Natural killer cell (primary cell): ENCODE results near the gene LCN9. TPM values are rescaled to one million over a fixed set of nuclear protein-coding genes. Genes with fewer than 3 reads are reported as not detected.

ENCODE experiments used
- ATAC-seq, 3 donors: fragments of 150-1000 bp in 2 of 3; fragments of 200-7000 bp in 1 of 3; cut with Tn5 transposase; 1 replicate in 1 of 3; 2 replicates in 2 of 3; pipeline ENCODE4 v1.10.0; 2021; ENCODE audit warnings: mild to moderate bottlenecking in 2 of 3, moderate library complexity in 2 of 3
- DNase-seq, 2 donors: peaks; one replicate each; pipeline versions ENCODE4 v3.0.0 to v3.0.0-alpha.2; 2013 to 2021; ENCODE audit warnings: mixed read lengths in 1 of 2
- H3K27ac ChIP-seq: one replicate; pipeline ENCODE4 v1.5.1; 2013; ENCODE audit warnings: mild to moderate bottlenecking, low read length
- H3K27me3 ChIP-seq: one replicate; pipeline ENCODE4 v1.6.1; 2013; ENCODE audit warnings: low read length; ENCODE audit not compliant: control insufficient read depth, insufficient read depth
- H3K36me3 ChIP-seq: one replicate; pipeline ENCODE4 v1.6.1; 2013; ENCODE audit warnings: low read length; ENCODE audit not compliant: control insufficient read depth, insufficient read depth
- H3K4me1 ChIP-seq: one replicate; pipeline ENCODE4 v1.6.1; 2013; ENCODE audit warnings: low read length; ENCODE audit not compliant: control insufficient read depth, insufficient read depth
- H3K4me3 ChIP-seq: one replicate; pipeline ENCODE4 v1.5.1; 2013; ENCODE audit warnings: low read length
- H3K9me3 ChIP-seq: one replicate; pipeline ENCODE4 v1.6.1; 2013; ENCODE audit warnings: low read length; ENCODE audit not compliant: control insufficient read depth, insufficient read depth
- H3K27ac Mint-ChIP-seq, 2 donors: one replicate each; pipeline ENCODE4 v1.8.0; 2022; ENCODE audit warnings: mild to moderate bottlenecking in 2 of 2, mixed read lengths in 2 of 2, moderate library complexity in 1 of 2
- H3K27me3 Mint-ChIP-seq, 2 donors: one replicate each; pipeline ENCODE4 v1.8.0; 2022; ENCODE audit warnings: low read depth in 2 of 2, mixed read lengths in 2 of 2
- H3K36me3 Mint-ChIP-seq: one replicate; pipeline ENCODE4 v1.8.0; 2022; ENCODE audit warnings: mixed read lengths
- H3K4me1 Mint-ChIP-seq, 2 donors: one replicate each; pipeline ENCODE4 v1.8.0; 2022; ENCODE audit warnings: mixed read lengths in 2 of 2
- H3K4me3 Mint-ChIP-seq: one replicate; pipeline ENCODE4 v1.8.0; 2022; ENCODE audit warnings: mild to moderate bottlenecking, moderate library complexity, mixed read lengths
- H3K9me3 Mint-ChIP-seq, 2 donors: one replicate each; pipeline ENCODE4 v1.8.0; 2022; ENCODE audit warnings: mixed read lengths in 2 of 2
- WGBS: methylation state at CpG from one replicate; pipeline ENCODE4 v1.1.7; 2013; ENCODE audit warnings: missing lambda C conversion rate; ENCODE audit not compliant: insufficient coverage; 5-methylcytosine and 5-hydroxymethylcytosine counted together
- intact Hi-C: fragments of 100-400 bp; cut with micrococcal nuclease; formaldehyde crosslinking; loops from one replicate; pipeline ENCODE4 v1.14.2; 2022
- total RNA-seq, 4 donors: library from RNA; stranded (reverse); fragments of 120-200 nt in 1 of 4; gene quantifications; one replicate each; pipeline versions ENCODE4 v1.2.3 to v1.2.4, GENCODE V29; 2013 to 2022
- TF ChIP-seq, protein P1 (sequence below): fragments of 200-600 bp; IDR thresholded peaks from one replicate; pipeline ENCODE4 v1.8.0; 2022; ENCODE audit warnings: antibody characterized with exemption

LCN9 gene
- total RNA-seq, 3 donors from 2014 or later (not counting 1 experiment from before 2014, with no cell fraction given), result not detected

DNA sequence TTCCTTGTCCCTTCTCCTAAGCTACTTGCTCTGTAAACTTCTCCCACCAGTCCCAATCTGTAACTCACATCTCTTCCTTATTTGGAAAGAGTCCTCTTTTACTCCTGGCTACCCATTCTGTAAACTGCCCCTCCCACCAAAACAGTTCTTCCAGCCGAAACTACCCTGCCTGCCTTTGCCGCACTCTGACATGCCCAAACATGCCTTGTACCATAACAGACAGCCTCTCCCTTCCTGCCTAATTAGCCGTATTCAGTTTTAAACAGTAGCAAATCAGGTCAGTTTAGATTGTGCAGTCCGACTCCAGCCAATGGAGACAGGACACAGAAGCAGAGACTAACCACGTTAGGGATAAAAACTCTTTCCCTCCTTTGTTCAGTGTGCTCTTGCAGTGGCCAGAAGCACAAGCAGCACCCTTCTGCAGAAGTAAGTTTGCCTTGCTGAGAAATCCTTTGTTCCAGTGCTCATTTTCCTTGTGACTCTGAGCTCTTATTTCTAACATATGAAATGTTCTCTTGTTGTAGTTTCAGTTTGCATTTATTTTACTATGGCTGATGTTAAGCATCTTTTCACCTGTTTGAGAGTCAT is 18.4 kb upstream of the LCN9 start:
- peaks cover 31% of the 10 kb centered on the region for H3K36me3 Mint-ChIP-seq
- DNase-seq, result no peak
- H3K27ac Mint-ChIP-seq, result no peak overlapping the region
- peaks cover 16 to 23% of the 10 kb centered on the region in 2 donors for H3K9me3 Mint-ChIP-seq
- no peak overlapping the region for H3K4me3 ChIP-seq
- ATAC-seq, result no peak
- no peak overlapping the region for H3K4me3 Mint-ChIP-seq
- 85% methylated on average over 5 of the region's 5 CpGs for WGBS
- intact Hi-C loops, result no loop called here
- peaks cover 2% of the 10 kb centered on the region for H3K27me3 ChIP-seq
- H3K27ac ChIP-seq, result no peak overlapping the region
- no peaks in the 10 kb centered on the region for H3K4me1 Mint-ChIP-seq
- peaks cover 8 to 12% of the 10 kb centered on the region in 2 donors for H3K27me3 Mint-ChIP-seq
- no peaks in the 10 kb centered on the region for H3K36me3 ChIP-seq
- TF ChIP-seq, protein P1, sequence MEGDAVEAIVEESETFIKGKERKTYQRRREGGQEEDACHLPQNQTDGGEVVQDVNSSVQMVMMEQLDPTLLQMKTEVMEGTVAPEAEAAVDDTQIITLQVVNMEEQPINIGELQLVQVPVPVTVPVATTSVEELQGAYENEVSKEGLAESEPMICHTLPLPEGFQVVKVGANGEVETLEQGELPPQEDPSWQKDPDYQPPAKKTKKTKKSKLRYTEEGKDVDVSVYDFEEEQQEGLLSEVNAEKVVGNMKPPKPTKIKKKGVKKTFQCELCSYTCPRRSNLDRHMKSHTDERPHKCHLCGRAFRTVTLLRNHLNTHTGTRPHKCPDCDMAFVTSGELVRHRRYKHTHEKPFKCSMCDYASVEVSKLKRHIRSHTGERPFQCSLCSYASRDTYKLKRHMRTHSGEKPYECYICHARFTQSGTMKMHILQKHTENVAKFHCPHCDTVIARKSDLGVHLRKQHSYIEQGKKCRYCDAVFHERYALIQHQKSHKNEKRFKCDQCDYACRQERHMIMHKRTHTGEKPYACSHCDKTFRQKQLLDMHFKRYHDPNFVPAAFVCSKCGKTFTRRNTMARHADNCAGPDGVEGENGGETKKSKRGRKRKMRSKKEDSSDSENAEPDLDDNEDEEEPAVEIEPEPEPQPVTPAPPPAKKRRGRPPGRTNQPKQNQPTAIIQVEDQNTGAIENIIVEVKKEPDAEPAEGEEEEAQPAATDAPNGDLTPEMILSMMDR, result no peak
- peaks cover 25% of the 10 kb centered on the region for H3K9me3 ChIP-seq
- no peaks in the 10 kb centered on the region for H3K4me1 ChIP-seq

DNA sequence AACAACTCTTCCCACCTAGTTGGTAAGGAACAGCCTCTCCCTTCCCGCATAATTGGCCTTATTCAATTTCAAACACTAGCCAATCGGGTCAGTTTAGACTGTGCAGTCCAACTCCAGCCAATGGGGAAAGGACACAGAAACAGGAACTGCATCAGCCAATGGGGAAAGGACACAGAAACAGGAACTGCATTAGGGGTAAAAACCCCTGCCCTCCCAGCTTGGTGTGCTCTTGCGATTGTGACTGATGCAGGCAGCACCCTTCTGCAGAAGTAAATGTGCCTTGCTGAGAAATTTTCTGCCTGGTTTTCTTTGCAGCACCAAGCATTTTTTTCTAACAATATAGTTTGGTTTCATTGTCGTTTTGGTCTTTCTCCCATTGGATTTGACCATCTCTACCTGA is 15.2 kb upstream of the LCN9 start:
- no peak overlapping the region for H3K4me3 ChIP-seq
- WGBS, result 95% methylated on average over 4 of the region's 4 CpGs
- ATAC-seq (no peak), DNase-seq (no peak)
- Mint-ChIP-seq H3K4me3 (no peak overlapping the region), H3K27me3 (peaks cover 8 to 10% of the 10 kb centered on the region in 2 donors), H3K4me1 (no peaks in the 10 kb centered on the region), H3K9me3 (peaks cover 19 to 23% of the 10 kb centered on the region in 2 donors), H3K27ac (no peak overlapping the region), H3K36me3 (peaks cover 31% of the 10 kb centered on the region)
- no peaks in the 10 kb centered on the region for H3K4me1 ChIP-seq
- intact Hi-C loops, result no loop called here
- H3K27ac ChIP-seq, result no peak overlapping the region
- H3K27me3 ChIP-seq, result peaks cover 2% of the 10 kb centered on the region
- peaks cover 25% of the 10 kb centered on the region for H3K9me3 ChIP-seq
- TF ChIP-seq, protein P1, result no peak
- no peaks in the 10 kb centered on the region for H3K36me3 ChIP-seq

DNA sequence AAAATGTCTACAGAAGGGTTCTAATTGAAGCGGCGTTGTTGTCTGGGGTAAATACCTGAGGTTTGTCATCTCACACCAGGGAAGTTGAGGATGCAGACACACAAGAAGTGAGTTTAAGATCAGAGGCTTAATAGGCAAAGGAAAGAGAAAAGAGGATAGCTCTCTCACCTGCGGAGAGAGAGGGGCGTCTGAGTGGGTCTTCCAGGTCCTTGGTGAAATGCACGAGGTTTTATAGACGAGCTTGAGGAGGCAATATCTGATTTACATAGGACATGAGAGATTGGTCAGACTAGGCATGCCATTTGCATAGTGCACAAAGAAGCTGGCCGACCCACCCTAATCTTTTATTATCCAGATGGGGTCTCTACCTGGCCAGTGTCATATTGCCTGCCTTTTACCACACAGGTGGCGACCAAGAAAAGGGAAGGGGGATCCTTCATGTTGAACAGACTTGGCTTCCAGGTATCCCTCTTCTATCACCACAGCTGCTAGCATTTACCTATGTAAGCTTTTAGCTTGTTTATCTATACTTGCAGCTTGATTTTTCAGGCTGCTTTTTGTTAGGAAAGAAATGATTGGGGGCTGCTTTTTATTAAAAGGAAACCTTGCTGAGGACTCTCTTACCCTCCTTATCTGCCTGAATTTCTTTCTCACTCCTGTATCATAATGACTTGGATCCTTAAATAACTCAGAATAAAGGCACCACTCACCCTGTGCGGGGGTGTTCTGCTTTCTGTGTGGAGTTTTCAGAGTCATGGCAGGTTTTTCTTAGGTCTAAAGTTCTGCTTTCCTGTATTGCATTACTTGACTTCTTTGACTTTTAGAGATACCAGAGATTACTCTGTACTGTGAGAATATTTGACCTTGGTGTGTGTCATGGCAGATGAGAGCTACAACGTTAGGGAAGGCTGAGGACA is 14.4 kb upstream of the LCN9 start:
- Mint-ChIP-seq H3K36me3 (peaks cover 31% of the 10 kb centered on the region), H3K4me3 (no peak overlapping the region), H3K27me3 (peaks cover under 1 to 10% of the 10 kb centered on the region in 2 donors), H3K4me1 (no peaks in the 10 kb centered on the region), H3K9me3 (peaks cover 19 to 21% of the 10 kb centered on the region in 2 donors), H3K27ac (no peak overlapping the region)
- Histone ChIP-seq H3K27me3 (no peaks in the 10 kb centered on the region), H3K27ac (no peak overlapping the region), H3K4me3 (no peak overlapping the region), H3K4me1 (no peaks in the 10 kb centered on the region), H3K9me3 (peaks cover 25% of the 10 kb centered on the region), H3K36me3 (no peaks in the 10 kb centered on the region)
- TF ChIP-seq, protein P1, result no peak
- no peak for DNase-seq
- ATAC-seq, result no peak
- WGBS, result 86% methylated on average over 10 of the region's 10 CpGs
- intact Hi-C loops, result no loop called here
